ENCODE measurements around the gene AIFM3.
A peak's percentile ranks its signal among the peaks of the same experiment; 100 is the strongest.
"Not testable (repeated sequence)": the region's sequence is repeated elsewhere in the genome, so short reads cannot be mapped to it uniquely, and the experiment has no call there.

Gene AIFM3

DNA sequence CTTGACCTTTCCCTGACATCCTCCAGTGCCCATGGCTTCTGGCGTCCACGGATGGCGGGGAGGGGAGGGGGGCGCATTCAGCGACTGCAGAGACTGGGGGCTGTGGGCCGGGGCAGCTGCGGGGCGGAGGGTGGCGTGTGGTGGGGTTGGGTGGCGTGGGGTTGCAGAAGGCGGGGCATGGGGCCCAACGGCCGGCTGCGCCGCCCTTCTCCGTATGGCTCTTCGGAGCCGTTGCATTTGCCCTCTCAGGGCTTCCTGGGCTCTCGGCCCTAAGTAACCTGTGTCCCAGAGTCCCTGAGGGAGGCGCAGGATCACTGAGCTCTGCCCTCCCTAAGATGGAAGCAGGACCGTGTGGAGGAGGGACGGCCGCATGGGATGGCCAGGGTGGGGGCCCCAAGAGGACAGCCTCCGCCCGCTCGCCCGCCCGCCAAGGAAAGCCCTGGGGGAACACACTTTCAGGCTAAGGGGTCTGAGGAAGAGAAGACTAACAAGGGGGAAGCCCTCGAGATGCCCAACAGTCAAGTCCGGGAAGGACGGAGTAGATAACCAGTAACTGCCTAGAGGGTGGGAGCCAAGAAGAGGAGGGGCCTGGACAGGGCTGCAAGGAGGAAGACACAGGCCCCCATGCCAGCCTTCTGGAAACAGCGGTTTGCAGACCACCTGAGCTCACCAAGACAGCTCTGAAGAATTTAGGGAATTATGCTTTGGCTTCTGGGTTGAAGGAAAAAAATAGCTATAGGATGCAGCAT, 9.2 kb upstream of the AIFM3 start:
- DNase-seq = no peak

DNA sequence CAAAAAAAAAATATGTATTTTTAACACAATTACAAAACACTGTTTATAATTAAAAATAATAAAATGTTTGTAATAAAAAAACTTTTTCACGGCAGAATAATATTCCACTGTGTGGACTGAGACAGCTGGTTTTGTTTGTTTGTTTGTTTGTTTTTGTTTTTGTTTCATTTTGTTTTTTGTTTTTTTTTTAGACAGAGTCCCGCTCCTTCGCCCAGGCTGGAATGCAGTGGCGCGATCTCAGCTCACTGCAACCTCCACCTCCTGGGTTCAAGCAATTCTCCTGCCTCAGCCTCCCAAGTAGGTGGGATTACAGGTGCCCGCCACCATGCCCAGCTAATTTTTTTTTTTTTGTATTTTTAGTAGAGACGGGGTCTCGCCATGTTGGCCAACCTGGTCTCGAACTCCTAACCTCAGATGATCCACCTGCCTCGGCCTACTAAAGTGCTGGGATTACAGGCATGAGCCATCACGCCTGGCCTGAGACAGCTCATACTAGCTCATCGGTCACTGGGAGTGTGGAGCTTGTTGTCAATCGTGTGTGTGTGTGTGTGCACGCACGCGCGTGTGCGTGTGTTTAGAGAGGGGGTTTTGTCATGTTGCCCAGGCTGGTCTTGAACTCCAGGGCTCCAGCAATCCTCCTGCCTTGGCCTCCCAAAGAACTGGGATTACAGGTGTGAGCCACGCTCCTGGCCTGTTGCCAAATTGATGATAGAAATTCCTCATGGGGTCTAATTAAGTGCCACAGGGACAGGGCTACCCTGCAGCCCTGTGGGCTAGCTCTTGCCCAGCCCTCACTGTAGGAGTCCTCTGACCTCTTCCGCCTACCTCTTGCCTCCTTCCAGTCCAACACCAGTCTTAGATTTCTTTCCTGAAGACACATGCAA, 7.2 kb upstream of the AIFM3 start:
- DNase-seq = no peak

GRCh38 chr22:20960609-20961008, 6.4 kb upstream of the AIFM3 start:
- no peak for DNase-seq

GRCh38 chr22:20962491-20962945, 4.5 kb upstream of the AIFM3 start:
- DNase-seq = no peak

DNA sequence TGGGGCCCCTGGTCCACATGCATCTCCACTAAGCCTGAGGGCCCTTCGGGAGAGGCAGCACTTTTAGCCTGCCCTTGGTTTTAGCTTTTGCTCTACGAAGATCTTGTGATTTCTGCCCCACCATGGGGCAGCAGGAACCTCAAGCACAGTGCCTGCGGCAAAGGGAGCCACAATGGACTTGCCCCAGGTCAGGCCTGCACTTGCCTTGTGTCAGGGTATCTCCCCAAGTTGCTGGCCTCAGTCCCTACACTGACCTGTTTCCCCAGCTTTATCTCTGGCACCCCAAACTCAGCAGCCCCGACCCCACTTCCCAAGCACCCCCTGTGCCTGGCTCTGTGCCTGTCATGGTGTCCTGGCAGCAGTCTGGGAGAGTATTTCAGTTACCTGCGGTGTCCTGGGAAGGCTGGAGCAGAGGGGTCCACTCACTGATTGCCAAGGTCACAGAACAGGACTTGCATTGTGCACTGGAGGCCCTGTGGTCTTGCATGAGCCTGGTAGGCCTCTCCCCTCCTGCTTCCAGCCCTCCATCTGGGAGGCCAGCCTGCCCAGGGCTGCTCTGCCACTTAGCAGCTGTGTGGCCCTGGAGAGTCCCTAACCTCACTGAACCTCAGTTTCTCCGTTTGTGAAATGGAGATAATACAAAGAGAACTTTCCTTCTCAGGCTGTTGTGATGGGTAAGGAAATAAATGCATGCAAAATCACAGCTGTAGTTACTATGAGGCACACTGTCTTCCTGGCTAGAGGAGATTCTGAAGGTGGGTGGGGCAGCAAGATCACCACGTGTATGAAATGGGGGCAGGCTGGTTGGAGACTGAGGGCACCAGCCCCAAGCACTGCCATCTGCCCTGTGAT, 3.6 kb upstream of the AIFM3 start:
- DNase-seq = no peak

- no peak for DNase-seq
These were observed 2.8 kb upstream of the AIFM3 start for GRCh38 chr22:20964090-20964798.

DNA sequence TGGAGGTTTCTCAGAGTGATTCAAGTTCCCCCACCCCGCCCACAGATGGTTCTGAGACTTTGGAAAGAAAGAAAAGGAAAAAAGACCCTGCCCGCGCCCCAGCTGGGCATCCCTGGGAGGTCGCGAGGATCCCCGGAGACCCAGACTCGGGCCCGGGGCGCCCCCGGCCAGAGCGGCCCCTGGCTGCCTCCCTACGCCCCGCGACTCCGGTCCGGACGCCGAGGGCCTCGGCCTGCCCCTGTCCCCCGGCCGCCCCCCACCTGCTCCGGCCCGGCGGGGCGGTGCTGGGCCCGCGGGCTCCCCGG, 2.3 kb upstream of the AIFM3 start:
- no peak for DNase-seq

DNA sequence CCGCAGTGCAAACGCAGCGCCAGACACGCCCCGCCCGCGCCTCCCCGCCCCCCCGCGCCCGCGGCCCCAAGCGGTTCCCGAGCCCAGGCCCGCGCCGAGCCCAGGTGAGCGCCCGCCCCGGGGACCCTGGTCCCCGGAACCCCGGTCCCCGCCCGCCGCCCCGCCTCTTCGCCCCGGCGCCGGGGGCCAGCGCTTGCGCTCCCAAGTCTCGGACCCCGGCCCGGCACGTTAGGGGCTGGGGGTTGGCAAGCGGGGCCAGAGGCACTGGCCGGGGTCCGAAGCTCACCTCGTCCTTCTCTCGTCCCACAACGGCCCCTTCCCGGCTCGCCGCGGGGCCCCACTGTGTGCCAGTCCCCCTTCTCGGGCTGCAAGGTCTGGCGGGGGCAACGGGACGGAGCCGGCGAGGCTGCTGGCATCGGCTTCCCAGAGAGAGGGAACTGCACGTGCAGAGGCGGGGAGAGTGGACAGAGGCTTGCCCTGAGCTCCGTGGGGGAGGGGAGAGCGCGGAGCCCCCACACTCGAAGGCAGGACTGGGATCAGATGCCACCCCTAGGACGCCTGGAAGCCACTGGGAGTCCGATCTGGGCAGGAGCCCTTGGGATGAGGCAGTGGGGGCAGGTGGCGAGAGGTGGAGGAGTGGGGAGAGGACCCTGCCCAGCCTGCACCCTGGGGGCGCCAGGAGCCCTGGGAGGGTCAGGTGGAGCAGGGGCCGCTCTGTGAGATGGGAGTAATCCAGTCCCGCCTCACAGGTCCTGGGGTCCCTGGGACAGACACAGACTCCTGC, 1.8 kb upstream of the AIFM3 start:
- no peak for DNase-seq

- no peak for DNase-seq
These were observed 883 bp upstream of the AIFM3 start for GRCh38 chr22:20965888-20966855.

- DNase-seq = peak in 1 of 56 donors; percentile 18
These were observed 699 bp downstream of the AIFM3 start for GRCh38 chr22:20967697-20968211.

GRCh38 chr22:20968281-20968977, 1.4 kb downstream of the AIFM3 start:
- no peak for DNase-seq

GRCh38 chr22:20970939-20971657, 4.0 kb downstream of the AIFM3 start:
- no peak for DNase-seq

GRCh38 chr22:20972014-20972694, 5.1 kb downstream of the AIFM3 start:
- not testable (repeated sequence) for DNase-seq

DNA sequence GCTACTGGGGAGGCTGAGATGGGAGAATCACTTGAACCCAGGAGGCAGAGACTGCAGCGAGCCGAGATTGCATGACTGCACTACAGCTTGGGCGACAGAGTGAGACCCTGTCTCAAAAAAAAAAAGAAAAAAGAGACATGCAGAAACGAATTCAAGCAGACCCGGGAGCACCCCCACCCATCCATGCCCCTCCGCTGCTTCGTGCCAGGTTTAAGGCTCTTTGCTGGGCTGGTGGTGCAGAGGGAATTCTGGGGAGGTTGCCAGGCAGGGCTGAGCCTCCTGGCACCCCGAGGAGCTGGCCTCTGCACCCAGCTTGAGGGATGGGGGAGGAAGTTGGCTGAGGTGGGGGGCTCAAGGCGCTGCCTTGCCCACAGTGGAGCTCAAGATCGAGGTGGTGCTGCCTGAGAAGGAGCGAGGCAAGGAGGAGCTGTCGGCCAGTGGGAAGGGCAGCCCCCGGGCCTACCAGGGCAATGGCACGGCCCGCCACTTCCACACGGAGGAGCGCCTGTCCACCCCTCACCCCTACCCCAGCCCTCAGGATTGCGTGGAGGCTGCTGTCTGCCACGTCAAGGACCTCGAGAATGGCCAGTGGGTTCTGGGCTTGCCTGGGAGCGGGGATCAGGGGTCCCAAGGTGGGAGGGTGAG, 6.0 kb downstream of the AIFM3 start:
- no peak for DNase-seq

- DNase-seq = no peak
These were observed 6.7 kb downstream of the AIFM3 start for GRCh38 chr22:20973634-20974286.

Data from nucleus accumbens (tissue), 56 donors.